ENCODE data around the gene C11orf91.
"Not testable (repeated sequence)": the region's sequence is repeated elsewhere in the genome, so short reads cannot be mapped to it uniquely, and the experiment has no call there.

The C11orf91 gene

GRCh38 chr11:33733980-33734379, 33.4 kb upstream of the C11orf91 start:
- ChIA-PET POLR2A (no interaction called here), CTCF (no interaction called here)
- DNase-seq (ENCODE audit: extremely low spot score) = no peak
- TF ChIP-seq SP1 (IDR thresholded peaks at IDR 0.05) = no peak
- TF ChIP-seq FOXK2 (IDR thresholded peaks at IDR 0.05) = no peak
- no peak for TF ChIP-seq HDGF (IDR thresholded peaks at IDR 0.05; ENCODE audit: borderline replicate concordance)
- TF ChIP-seq TARDBP (IDR thresholded peaks at IDR 0.05) = no peak
- no peak for TF ChIP-seq CTBP1 (IDR thresholded peaks at IDR 0.05; ENCODE audit: borderline replicate concordance)
- no peak for TF ChIP-seq BHLHE40 (IDR thresholded peaks at IDR 0.05; ENCODE audit: borderline replicate concordance)

- TF ChIP-seq ARNT (IDR thresholded peaks at IDR 0.05) (no peak), ZNF384 (IDR thresholded peaks at IDR 0.05) (no peak), FOXK2 (IDR thresholded peaks at IDR 0.05) (no peak), FOXA1 (IDR thresholded peaks at IDR 0.05) (no peak), SP1 (IDR thresholded peaks at IDR 0.05) (no peak), ELF4 (IDR thresholded peaks at IDR 0.05) (no peak), FOXM1 (IDR thresholded peaks at IDR 0.05; ENCODE audit: borderline replicate concordance) (no peak), NFRKB (IDR thresholded peaks at IDR 0.05) (no peak), LEF1 (IDR thresholded peaks at IDR 0.05; ENCODE audit: borderline replicate concordance) (no peak), PKNOX1 (IDR thresholded peaks at IDR 0.05) (no peak; the same call in 1 of the 2 replicates), TARDBP (IDR thresholded peaks at IDR 0.05) (no peak), CTBP1 (IDR thresholded peaks at IDR 0.05; ENCODE audit: borderline replicate concordance) (no peak), BHLHE40 (IDR thresholded peaks at IDR 0.05; ENCODE audit: borderline replicate concordance) (no peak), L3MBTL2 (conservative IDR thresholded peaks at IDR 0.05) (no peak), SUZ12 (IDR thresholded peaks at IDR 0.05) (no peak), HDGF (IDR thresholded peaks at IDR 0.05; ENCODE audit: borderline replicate concordance) (no peak)
- CTCF ChIA-PET = no interaction called here
- DNase-seq (ENCODE audit: extremely low spot score) = no peak
- POLR2A ChIA-PET = no interaction called here
These were observed 31.3 kb upstream of the C11orf91 start for GRCh38 chr11:33731723-33732531.

- no peak for DNase-seq (ENCODE audit: extremely low spot score)
- POLR2A ChIA-PET = no interaction called here
- CTCF ChIA-PET = no interaction called here
- no peak for TF ChIP-seq LEF1 (IDR thresholded peaks at IDR 0.05; ENCODE audit: borderline replicate concordance)
These were observed 30.1 kb upstream of the C11orf91 start for GRCh38 chr11:33730716-33731115.

- CTCF ChIA-PET; DNase-seq (ENCODE audit: extremely low spot score); POLR2A ChIA-PET: not testable (repeated sequence)
These were observed 28.5 kb upstream of the C11orf91 start for GRCh38 chr11:33729072-33729664.

GRCh38 chr11:33727539-33727938, 26.9 kb upstream of the C11orf91 start:
- DNase-seq (ENCODE audit: extremely low spot score); CTCF ChIA-PET: not testable (repeated sequence)

GRCh38 chr11:33725496-33725895, 24.9 kb upstream of the C11orf91 start:
- CTCF ChIA-PET = interaction anchor here (0.7 to 1.0 kb wide), 2 partner anchors 9 to 10 kb away, joined by 3 read pairs; no protein-coding TSS in a partner anchor
- POLR2A ChIA-PET = interaction anchor here (2.7 kb wide), 1 partner anchor 11 kb away, joined by 12 read pairs; the partner anchor contains the start of gene CD59
- DNase-seq (ENCODE audit: extremely low spot score) = no peak
- TF ChIP-seq SUZ12 (IDR thresholded peaks at IDR 0.05) (no peak), FOXK2 (IDR thresholded peaks at IDR 0.05) (no peak)

More at GRCh38 chr11:33727539-33727938, 26.9 kb upstream of the C11orf91 start:
- POLR2A ChIA-PET = not testable (repeated sequence)

GRCh38 chr11:33724644-33725035, 24.0 kb upstream of the C11orf91 start:
- CTCF ChIA-PET = interaction anchor here (0.7 to 1.1 kb wide), 2 partner anchors 8 to 34 kb away, joined by 3 to 6 read pairs; no protein-coding TSS in a partner anchor
- TF ChIP-seq L3MBTL2 (conservative IDR thresholded peaks at IDR 0.05) (no peak), PKNOX1 (IDR thresholded peaks at IDR 0.05) (no peak), ARNT (IDR thresholded peaks at IDR 0.05) (no peak), NFRKB (IDR thresholded peaks at IDR 0.05) (no peak), FOXM1 (IDR thresholded peaks at IDR 0.05; ENCODE audit: borderline replicate concordance) (no peak), FOXK2 (IDR thresholded peaks at IDR 0.05) (no peak), ELF4 (IDR thresholded peaks at IDR 0.05) (no peak), BHLHE40 (IDR thresholded peaks at IDR 0.05; ENCODE audit: borderline replicate concordance) (no peak), LEF1 (IDR thresholded peaks at IDR 0.05; ENCODE audit: borderline replicate concordance) (no peak), SUZ12 (IDR thresholded peaks at IDR 0.05) (no peak), HDGF (IDR thresholded peaks at IDR 0.05; ENCODE audit: borderline replicate concordance) (no peak)
- POLR2A ChIA-PET = interaction anchor here (1.2 to 2.7 kb wide), 2 partner anchors 12 to 15 kb away, joined by 3 to 12 read pairs; partner anchors contain the start of gene CD59
- DNase-seq (ENCODE audit: extremely low spot score) = no peak
